NAMALWA (cell line): ENCODE data around the gene MSH5.

Experiments
- DNase-seq: peaks from one replicate; pipeline ENCODE4 v3.0.0-alpha.2; 2015; ENCODE audit warnings: low spot score

MSH5 gene

DNA sequence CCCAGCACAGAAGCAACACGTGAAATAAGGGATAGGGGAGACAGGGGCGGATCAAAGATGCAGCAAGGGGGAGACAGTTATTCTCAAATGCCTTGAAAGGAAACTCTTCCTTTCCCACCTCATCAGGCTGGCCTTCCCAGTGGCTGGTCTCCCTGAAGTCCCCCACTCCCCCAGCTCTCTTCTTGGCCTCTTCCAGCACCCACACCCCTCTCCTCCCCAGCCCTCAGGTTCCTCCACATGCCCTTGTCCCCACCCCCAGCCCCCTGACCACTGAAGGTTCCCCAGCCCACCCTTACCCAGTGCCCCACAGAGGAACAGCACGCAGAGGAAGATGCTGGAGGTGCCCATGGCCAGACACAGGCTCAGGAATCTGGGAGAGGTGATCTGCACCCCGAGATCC is 26.3 kb upstream of the MSH5 start:
- no peak for DNase-seq

DNA sequence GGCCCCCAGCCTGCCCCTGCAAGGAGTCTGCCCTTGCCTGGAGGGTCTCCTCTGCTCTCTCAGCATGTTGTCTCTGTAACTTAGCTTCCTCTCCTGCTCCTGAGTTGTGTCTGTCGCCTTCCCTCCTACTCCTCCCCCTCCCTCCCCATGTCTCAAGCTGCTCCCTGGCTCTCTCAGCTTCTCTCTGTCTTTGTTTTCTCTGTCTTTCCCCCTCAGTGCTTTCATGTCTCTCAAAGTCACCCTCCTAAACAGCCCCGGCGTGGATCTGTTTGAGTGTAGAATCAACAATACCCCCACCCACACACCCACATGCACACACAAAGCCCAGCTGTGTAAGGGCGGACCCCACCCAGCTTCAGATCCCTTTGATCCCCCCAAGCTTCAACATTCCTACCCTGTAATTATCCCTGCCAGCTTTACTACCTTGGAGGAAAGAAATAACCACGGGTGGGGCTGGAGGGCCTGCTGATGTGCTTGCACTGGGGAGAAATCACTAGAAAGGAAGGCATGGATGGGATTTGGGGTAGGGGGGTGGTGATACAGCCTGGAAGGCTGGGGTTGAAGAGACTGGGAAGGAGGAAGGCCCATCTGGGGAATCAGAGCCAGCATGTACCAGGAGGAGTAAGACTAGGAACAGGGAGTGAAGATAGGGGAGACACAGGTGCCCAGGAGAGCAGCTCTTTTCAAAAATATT is 25.7 kb upstream of the MSH5 start:
- DNase-seq, result no peak

DNA sequence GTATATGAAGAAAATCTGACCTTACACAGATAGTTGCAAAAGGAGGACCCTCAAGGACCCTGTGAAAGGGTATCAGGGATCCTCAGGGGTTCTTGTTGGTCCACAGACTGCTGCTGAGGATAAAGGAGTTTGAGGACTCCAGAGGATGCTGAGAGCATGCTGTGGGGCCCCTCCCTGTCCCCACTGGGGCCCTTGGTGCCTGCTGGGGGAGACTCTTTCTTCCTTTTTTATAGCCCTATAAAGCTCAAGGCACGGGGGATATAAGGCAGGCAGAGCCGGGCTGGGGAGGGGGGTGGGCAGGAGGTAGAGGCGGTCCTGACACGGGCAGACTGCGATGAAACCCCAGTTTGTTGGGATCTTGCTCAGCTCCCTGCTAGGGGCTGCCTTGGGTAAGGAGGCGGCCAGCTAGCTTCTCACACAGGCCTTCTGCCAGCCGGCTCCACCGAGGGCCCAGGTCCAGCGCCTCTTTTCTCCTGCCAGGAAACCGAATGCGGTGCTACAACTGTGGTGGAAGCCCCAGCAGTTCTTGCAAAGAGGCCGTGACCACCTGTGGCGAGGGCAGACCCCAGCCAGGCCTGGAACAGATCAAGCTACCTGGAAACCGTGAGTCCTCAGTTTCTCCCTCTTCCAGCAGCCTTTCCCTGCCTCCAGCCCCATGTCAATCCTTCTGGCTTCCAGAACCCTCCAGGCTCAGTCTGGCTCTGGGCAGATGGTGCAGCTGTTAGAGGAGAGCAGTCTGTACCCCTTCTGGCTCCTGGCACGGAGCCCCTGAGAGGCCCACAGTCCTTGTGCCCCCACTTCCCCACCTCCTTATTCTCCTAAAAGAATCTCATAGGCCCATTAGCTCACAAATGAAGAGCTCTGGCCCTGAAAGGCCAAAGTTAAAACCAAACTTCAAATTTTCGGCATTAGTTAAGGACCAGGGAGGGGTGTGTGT is 24.5 kb upstream of the MSH5 start, which contains the start of gene LY6G6D:
Gene LY6G6D (plus strand): TSS at position 327 of the 937 bp plus-strand sequence. CDS start 8 bp downstream, at position 335.
- DNase-seq, result no peak

DNA sequence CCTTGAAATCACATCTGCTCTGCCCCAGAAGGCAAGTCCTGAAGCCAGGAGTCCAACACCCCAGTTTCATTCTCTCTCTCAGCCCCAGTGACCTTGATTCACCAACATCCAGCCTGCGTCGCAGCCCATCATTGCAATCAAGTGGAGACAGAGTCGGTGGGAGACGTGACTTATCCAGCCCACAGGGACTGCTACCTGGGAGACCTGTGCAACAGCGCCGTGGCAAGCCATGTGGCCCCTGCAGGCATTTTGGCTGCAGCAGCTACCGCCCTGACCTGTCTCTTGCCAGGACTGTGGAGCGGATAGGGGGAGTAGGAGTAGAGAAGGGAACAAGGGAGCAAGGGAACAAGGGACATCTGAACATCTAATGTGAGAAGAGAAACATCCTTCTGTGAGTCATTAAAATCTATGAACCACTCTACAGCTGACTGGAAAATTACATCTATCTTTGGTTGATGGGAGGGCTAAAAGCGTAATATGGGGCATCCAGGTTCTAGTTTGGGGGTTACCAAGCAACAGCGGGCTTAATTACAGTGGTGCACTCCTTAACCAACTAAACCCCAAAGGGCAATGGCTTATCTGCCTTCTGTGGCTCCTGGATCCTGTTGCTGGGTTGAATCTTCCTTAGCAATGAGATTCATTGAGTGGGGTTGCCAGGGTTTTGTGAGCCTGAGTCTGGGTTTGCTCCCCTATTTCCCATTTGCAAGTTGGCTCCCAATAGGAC is 22.1 kb upstream of the MSH5 start:
- no peak for DNase-seq

DNA sequence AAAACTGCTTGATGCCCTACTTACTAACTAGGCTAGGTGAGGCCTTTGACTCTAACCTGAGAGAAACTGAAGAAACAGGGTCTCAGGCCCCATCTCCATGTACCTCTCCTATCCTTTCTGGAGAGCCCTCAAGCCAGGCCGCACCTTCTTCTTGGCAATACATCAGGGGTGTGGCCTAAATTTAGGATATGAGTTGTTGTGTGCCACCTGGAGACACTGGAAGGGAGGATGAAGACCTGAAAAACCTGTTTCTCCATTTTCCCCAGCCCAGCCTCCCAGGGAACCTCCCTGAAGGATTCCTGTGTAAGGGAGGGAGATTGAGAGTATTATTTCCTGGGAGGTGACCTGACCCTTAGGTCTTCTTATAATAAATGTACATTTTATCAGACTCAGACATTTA is 21.5 kb upstream of the MSH5 start:
- DNase-seq, result no peak

DNA sequence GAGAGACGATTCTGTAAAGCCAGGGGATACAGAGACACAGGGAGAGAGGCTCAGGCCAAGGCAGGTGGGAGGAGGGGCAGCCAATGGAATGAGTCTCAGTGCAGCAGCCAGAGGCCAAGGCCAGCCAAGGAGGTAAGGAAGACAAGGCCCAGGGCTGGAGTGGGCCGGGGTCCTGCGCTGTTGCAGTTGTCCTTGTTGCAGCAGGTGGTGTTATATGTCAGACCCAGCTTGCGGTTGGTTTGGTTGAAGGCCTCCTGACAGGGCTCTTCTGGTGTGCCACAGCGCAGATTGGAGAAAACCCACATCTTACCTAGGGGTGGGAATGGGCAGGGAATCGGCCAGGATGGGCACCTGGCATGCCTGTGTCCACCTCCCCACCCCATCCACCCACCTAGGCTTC is 20.8 kb upstream of the MSH5 start:
- DNase-seq, result no peak

DNA sequence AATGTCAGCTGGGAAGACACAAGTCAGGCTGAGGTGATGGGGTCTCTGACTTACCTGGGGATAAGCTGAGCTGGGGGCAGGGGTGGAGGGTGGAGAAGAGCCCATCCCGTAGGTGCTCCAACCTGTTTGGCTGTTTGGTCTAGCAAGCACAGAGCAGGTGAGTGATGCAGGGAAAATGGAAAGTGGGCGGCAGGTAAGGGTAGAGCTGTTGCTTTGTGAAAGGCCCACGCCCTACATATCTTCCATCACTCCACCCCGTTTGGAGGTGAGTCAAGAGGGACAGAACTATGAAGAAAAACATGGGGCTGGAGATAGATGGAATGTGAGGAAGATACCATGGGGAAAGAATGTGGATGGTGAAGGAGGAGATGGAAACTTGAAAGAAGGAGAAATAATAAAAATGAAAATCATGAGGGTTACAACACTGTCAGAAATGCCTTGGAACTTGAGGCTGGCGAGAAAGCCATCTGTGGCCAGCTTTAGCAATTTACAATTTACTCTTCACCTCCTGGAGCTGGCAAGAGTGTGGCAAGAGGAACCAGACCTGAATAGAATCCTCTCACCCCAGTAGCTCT is 19.5 kb upstream of the MSH5 start:
- DNase-seq, result no peak

DNA sequence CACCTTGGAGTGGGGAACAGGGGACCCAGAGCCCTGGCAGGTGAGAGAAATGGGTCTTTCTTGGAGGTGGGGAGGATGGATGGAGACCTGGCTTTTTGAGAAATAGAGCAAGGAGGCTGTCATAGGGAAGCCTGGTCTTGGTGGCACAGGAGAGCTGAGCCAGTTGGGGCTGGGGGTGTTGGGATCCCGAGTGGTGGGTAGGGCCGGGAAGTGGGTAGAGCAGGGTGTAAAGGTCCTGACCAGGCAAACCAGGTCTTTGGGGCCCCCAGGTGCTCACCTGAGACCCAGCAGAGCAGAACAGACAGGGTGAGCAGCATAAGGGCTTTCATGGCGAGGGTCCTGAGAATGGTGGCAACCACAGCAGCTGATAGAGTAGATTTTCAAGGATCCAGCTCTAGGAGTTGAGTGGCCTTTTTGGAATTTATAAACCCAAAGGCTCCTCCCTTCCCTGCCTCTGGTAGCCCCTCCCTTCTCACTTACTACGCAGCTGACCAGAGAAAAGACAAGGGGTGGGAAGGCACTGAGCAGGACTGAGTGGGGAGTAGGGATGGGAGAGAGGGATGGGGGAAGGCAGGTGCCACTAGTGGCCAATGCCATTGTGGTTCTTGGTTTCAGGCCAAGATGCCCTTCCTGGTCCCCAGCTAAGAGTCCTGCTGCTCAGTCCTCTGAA is 18.3 kb upstream of the MSH5 start, which contains the start of gene LY6G6C:
Gene LY6G6C (minus strand): TSS at position 396 of the 670 bp plus-strand sequence. CDS start 67 bp downstream, at position 329.
- DNase-seq, result no peak

DNA sequence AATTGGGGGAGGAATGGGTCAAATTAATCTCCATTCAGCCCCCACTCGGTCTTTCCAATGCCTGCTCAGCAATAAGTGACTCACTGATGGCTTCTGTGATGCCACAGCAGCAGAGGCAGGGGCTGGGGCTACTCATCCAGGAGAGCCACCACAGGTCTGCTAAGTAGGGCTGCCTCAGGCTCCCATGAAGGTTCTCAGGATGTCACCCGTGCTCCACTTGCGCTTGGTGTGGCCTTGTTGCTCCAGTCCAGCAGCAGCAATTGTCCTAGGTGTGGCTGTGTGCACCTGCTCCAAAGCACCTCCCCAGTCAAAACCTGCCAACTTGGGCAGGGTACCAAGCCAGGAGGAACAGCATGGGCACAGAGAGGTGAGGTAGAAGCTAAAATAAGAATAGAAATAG is 17.6 kb upstream of the MSH5 start:
- DNase-seq, result no peak

DNA sequence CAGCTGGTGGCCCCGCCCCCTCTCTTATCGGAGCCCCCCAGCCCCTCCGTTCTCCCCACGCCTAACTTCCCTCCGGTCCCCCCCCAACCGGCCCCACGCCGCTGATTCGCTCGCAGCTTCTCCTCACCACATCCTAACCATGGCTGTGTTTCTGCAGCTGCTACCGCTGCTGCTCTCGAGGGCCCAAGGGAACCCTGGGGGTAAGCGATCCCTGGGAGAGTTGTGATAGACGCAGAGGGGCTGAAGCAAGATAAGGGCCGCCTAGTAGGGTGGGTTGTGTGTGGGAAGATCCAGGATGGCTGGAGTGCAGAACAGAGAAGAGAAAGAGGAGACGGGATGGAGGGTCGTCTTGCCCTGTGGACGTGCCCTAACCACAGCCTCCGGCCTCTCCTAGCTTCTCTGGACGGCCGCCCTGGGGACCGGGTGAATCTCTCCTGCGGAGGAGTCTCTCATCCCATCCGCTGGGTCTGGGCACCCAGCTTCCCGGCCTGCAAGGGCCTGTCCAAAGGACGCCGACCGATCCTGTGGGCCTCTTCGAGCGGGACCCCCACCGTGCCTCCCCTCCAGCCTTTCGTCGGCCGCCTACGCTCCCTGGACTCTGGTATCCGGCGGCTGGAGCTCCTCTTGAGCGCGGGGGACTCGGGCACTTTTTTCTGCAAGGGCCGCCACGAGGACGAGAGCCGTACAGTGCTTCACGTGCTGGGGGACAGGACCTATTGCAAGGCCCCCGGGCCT is 16.4 kb upstream of the MSH5 start, which contains the start of gene MPIG6B:
Gene MPIG6B (plus strand): TSS at position 129 of the 735 bp plus-strand sequence. CDS start 11 bp downstream, at position 140.
- no peak for DNase-seq

DNA sequence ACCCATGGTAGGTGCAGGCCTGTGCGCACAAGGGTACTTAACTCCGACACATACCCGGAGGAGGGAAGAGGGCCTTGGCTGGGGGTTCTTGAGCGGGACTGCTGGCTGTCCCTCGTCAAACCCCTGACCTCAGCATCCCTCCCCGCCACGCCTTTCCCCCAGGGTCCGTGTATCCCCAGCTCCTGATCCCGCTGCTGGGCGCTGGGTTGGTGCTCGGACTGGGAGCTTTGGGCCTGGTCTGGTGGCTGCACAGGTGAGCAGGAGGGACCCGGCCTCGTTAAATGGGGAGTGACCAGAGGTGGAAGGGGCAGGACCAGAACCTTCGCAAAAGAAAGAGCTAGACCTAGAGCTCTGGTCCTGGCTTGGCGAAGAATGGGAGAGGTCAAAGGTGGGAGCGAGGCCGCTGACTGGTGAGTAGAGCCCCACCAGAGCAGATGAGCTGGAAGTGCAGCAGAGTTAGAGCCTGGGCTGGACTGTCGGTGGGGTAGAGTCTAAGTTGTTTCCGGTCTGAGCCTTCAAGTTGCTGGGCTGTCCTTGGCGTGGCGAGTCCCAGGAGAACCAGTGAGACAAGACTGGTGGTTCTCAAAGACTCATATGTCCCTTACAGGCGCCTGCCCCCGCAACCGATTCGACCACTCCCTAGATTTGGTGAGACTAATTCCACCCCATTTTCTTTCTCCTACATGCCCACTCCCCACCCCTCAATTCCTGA is 15.7 kb upstream of the MSH5 start:
- DNase-seq, result no peak

DNA sequence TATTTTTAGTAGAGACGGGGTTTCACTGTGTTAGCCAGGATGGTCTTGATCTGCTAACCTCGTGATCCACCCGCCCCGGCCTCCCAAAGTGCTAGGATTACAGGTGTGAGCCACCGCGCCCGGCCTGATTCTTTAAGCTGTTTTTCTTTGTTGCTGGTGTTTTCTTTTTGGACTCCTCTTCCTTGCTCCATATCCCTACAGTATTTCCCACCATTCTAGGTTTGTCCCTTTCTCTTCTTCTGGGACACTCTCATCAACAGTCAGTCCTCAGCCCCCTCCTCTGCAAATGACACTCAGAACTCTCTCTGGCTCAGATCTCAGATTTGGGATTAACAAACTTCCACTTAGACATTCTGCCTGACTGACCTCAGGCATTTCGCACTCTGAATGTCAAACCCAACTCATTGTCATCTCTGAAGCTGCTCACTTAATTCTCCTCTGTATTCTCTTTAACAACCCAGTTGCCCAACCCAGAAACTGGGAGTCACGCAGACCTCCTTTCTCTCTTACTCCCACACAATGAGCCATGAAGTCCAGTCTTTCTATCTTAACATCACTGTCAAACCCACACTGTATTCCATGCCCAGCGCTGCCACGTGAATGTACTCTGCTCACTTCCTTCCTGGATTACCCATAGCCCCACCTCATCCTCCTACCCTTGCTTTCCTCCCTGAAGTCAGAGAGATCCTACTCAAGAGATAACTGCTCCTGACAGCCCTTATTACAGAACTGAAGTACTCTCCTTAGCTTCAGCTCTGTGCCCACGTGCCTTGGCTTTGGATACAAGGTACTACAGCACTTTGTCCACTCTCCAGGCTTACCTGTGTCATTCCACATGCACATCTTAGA is 14.1 kb upstream of the MSH5 start:
- no peak for DNase-seq

DNA sequence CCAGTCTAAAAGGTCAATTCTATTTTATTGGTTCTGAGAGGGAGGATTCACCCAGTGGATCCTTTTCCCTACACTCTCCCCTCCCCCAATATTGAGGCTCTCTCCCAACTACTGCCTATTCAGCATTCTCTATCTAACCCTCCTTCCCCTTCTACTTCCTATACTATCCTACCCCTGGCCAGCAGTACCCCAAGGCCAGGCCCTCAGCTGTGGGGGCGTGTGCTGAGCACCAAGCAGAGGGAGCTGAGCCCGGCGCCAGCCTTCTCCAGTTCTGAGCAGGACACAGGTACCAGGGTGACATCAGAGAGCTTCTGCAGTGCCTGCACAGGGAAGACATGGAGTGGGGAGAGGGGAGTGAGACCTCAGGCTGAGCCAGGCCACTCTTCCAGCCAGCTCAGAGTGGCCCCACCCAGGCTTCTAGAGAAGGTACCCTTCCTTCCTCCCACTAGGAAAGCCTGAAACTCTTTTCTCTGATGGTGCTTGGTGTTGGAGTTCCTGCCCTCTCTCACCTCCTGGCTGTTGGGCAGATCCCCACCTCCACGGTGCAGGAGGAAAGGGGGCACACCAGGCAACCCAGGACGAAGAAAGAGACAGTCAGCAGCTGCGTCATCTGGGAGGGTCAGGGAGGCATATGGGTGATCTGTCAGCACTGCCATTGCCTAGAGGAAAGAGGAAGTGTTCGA is 12.6 kb upstream of the MSH5 start:
- no peak for DNase-seq

DNA sequence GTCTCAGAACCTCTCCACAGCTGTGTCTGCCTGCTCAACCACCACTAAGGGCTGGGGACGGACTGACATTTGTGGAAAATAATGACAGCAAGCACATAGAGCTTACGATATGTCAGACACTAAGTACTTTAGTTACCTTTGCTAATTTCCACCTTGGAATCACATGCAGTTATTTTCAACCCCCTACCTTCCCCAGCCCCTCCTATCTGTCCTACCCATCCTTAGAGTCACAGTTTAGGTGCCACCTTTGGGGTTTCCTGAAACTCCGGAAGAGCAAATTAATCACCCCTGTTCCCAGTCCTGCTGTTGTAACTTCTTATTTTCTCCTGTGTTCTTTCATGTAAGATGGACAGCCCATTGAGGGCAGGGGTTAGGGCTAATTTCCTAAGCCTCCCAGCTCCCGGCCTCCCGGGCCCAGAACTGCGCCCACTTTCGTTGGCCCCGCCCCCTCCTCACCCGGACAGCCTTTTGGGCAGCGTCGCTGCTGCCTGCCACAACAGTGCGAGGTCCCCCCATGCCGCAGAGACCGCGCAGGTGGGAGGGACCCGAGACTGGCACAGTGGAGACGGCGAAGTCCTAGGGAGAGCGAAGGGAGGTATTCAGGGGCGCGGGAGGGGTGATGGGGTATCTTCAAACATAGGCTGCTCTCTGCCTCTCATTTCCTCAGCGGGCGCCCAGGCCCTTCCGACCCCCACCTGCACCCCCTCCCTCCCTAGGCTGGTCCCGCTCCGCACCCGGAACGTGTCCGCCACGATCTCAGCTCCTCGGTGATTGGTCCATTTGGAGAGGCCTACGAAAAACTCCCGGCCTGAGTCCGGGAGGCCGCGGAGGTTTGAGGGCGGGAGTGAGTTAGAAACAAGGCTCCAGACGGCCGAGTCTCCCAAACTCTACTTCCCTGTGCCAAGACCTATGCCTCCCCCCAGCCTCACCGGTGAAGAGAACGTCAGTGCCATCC is 11.8 kb upstream of the MSH5 start:
- peak; percentile 94 for DNase-seq

DNA sequence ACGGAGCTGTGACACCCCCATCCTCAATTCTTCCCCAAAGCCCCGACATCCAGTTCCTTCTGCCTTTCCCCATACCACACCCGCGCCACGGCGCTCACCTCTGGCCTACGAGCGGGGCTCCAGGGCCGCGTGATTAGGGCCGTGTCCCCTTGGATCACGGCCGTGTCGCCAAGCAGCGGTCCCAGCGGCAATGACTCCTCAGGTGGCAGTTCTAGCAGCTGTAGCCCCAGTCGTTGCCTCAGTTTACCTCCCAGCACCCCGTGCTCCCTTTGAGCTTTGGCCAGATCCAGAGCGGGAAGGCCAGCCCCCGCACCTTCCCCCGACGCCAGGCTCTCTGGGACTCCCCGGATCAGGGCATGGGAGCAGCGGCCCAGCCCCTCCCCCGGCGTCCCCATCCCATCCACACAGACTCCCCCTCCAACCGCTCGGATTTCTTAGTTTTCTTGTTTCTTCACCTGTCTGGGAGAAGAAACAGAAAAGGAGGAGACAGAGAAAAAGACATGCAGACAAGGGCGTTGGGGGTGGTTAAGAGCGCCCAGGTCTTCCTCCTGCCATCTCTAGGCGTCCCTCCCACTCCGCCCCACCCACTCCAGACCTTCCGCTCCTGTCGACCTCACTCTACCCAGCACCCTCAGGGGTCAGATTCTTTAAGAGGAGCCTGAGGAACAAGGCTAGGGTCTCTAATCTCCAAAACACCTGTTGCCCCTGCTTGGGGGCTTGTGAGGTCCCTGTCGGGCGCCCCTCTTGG is 10.9 kb upstream of the MSH5 start, which contains the start of gene DDAH2:
Gene DDAH2 (minus strand): TSS at position 533 of the 748 bp plus-strand sequence. CDS start 138 bp downstream, at position 395.
- no peak for DNase-seq

DNA sequence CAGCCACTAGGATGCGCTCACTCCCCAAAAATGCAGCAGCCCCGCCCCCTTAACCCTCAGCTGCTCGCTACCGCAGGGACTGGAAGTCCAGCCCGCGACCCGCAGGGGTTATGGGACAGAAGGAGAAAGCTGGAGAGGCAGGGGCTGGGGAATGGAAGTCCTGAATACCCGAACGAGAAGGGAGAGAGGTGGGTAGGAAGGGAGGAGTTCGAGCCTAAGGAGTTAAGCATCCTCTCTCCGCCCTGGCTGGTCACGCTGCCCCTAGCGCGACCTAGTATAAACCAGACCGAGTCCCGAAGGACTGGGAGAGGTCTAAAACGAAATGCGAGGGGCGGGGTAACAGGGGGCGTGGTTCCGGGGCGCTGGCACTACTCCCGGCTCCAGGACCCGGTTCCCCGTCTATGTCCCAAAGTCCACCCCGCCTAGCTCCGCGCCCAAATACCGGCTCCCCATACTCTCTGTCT is 10.3 kb upstream of the MSH5 start:
- DNase-seq, result peak; percentile 85
